MM.1S (cell line): ENCODE measurements around the gene TRIM52.
"Not testable (repeated sequence)": the region's sequence is repeated elsewhere in the genome, so short reads cannot be mapped to it uniquely, and the experiment has no call there.

Source experiments
- DNase-seq: peaks from one replicate; pipeline ENCODE4 v3.0.0-alpha.2; 2015
- H2AFZ ChIP-seq: fragments of 300-600 bp; sonication (generic); 2 replicates; pipeline ENCODE4 v1.6.0; 2016; ENCODE audit warnings: antibody characterized with exemption, low read length
- H3F3A ChIP-seq: fragments of 300-600 bp; sonication (generic); 2 replicates; pipeline ENCODE4 v1.6.1; 2016; ENCODE audit warnings: mild to moderate bottlenecking, antibody characterized with exemption, low read length, moderate library complexity, mixed read lengths; ENCODE audit not compliant: insufficient read depth
- H3K27ac ChIP-seq: fragments of 300-600 bp; sonication (generic); 2 replicates; pipeline ENCODE4 v1.5.1; 2016; ENCODE audit warnings: mild to moderate bottlenecking, low read length
- H3K27me3 ChIP-seq: fragments of 300-600 bp; sonication (generic); replicated peaks from 2 replicates; pipeline ENCODE4 v1.6.0; 2016; ENCODE audit warnings: low read length; ENCODE audit not compliant: insufficient read depth
- H3K36me3 ChIP-seq: fragments of 300-600 bp; sonication (generic); replicated peaks from 2 replicates; pipeline ENCODE4 v1.6.1; 2016; ENCODE audit warnings: mild to moderate bottlenecking, low read length, mixed read lengths; ENCODE audit not compliant: insufficient read depth
- H3K4me1 ChIP-seq: fragments of 300-600 bp; sonication (generic); 2 replicates; pipeline ENCODE4 v1.6.1; 2016; ENCODE audit warnings: low read length, mixed read lengths
- H3K4me2 ChIP-seq: fragments of 300-600 bp; sonication (generic); 2 replicates; pipeline ENCODE4 v1.6.0; 2016; ENCODE audit warnings: low read depth, low read length
- H3K4me3 ChIP-seq: fragments of 300-600 bp; sonication (generic); 2 replicates; pipeline ENCODE4 v1.5.1; 2016; ENCODE audit warnings: low read length, mixed read lengths
- H3K79me2 ChIP-seq: fragments of 300-600 bp; sonication (generic); 2 replicates; pipeline ENCODE4 v1.6.1; 2016; ENCODE audit warnings: mixed run types, low read length, mixed read lengths
- H3K9ac ChIP-seq: fragments of 300-600 bp; sonication (generic); 2 replicates; pipeline ENCODE4 v1.6.1; 2016; ENCODE audit warnings: low read length, mixed read lengths
- H3K9me2 ChIP-seq: fragments of 300-600 bp; sonication (generic); replicated peaks from 2 replicates; pipeline ENCODE4 v1.6.1; 2016; ENCODE audit warnings: mild to moderate bottlenecking, low read length, mixed read lengths; ENCODE audit not compliant: insufficient read depth
- H3K9me3 ChIP-seq: fragments of 300-600 bp; sonication (generic); replicated peaks from 2 replicates; pipeline ENCODE4 v1.6.1; 2016; ENCODE audit warnings: mild to moderate bottlenecking, low read length, mixed read lengths; ENCODE audit not compliant: insufficient read depth
- H4K20me1 ChIP-seq: fragments of 300-600 bp; sonication (generic); 2 replicates; pipeline ENCODE4 v1.6.1; 2016; ENCODE audit warnings: mild to moderate bottlenecking, low read length, moderate library complexity, mixed read lengths; ENCODE audit not compliant: insufficient read depth
- CTCF ChIP-seq: fragments of 300-600 bp; sonication (generic); IDR thresholded peaks from 2 replicates; pipeline ENCODE4 v1.5.1; 2016; ENCODE audit warnings: antibody characterized with exemption, low read length, mixed read lengths
- EZH2 ChIP-seq: fragments of 300-600 bp; sonication (generic); optimal IDR thresholded peaks from 2 replicates; pipeline ENCODE3; 2017; ENCODE audit warnings: low read depth, mild to moderate bottlenecking, antibody characterized with exemption, low read length, mixed read lengths
- EZH2phosphoT487 ChIP-seq: fragments of 300-600 bp; sonication (generic); IDR thresholded peaks from 2 replicates; pipeline ENCODE4 v1.6.1; 2018; ENCODE audit warnings: antibody characterized with exemption, low read length

Gene TRIM52

GRCh38 chr5:181271081-181271480 lies 10.1 kb upstream of the TRIM52 start:
- no peak overlapping the region for H3K9ac ChIP-seq
- H3K4me3 ChIP-seq = no peak overlapping the region
- TF ChIP-seq CTCF (no peak), EZH2phosphoT487 (no peak), EZH2 (no peak)
- no peaks in the 10 kb centered on the region for H3K4me1 ChIP-seq
- H4K20me1 ChIP-seq = no peaks in the 10 kb centered on the region
- H3K4me2 ChIP-seq = no peak overlapping the region
- no peak overlapping the region for H2AFZ ChIP-seq
- H3F3A ChIP-seq = no peaks in the 10 kb centered on the region
- H3K9me3 ChIP-seq = no peaks in the 10 kb centered on the region
- no peaks in the 10 kb centered on the region for H3K36me3 ChIP-seq
- H3K27ac ChIP-seq = no peak overlapping the region
- H3K9me2 ChIP-seq = no peaks in the 10 kb centered on the region
- H3K27me3 ChIP-seq = no peaks in the 10 kb centered on the region
- H3K79me2 ChIP-seq = no peaks in the 10 kb centered on the region
- no peak for DNase-seq

DNA sequence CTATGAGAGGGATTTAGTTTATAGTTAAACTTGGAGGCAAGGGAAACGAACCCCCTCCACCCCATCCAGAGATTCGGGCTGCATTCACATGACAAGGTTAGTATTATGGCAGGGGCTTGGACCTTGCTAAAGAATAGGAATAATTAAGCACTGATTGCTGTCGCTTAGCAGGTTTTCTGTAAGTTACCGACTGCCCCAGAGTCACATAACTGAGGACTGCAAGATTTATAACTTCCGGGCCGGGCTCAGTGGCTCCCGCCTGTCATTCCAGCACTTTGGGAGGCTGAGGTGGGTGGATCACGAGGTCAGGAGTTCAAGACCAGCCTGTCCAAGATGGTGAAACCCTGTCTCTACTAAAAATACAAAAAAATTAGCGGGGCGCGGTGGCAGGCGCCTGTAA lies 7.0 kb upstream of the TRIM52 start:
- H2AFZ ChIP-seq, H3K9me2 ChIP-seq, H3K9ac ChIP-seq, H3K79me2 ChIP-seq, H3K4me1 ChIP-seq, H3F3A ChIP-seq, H3K9me3 ChIP-seq, H3K4me3 ChIP-seq, H3K4me2 ChIP-seq, H3K27ac ChIP-seq, H3K36me3 ChIP-seq, DNase-seq, H4K20me1 ChIP-seq, H3K27me3 ChIP-seq: not testable (repeated sequence)

DNA sequence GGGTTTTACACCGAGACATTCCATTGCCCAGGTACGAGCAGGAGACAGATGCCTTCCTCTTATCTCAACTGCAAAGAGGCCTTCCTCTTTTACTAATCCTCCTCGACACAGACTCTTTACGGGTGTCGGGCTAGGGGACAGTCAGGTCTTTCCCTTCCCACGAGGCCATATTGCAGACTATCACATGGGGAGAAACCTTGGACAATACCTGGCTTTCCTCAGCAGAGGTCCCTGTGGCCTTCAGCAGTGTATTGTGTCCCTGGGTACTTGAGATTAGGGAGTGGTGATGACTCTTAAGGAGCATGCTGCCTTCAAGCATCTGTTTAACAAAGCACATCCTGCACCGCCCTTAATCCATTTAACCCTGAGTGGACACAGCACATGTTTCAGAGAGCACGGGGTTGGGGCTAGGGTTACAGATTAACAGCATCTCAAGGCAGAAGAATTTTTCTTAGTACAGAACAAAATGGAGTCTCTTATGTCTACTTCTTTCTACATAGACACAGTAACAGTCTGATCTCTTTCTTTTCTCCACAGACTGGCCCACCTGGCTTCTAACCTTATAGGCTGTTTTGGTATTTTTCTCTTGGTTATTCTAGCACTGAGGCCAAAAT lies 6.5 kb upstream of the TRIM52 start:
- not testable (repeated sequence) for H4K20me1 ChIP-seq, H3K4me2 ChIP-seq, H3K4me3 ChIP-seq, H3K79me2 ChIP-seq, DNase-seq, H2AFZ ChIP-seq, H3K9ac ChIP-seq, H3F3A ChIP-seq, H3K36me3 ChIP-seq, H3K4me1 ChIP-seq, H3K27me3 ChIP-seq, H3K27ac ChIP-seq, H3K9me3 ChIP-seq, H3K9me2 ChIP-seq

GRCh38 chr5:181265092-181265671 lies 4.2 kb upstream of the TRIM52 start:
- Histone ChIP-seq H3K9me3 (no peaks in the 10 kb centered on the region), H3K27me3 (no peaks in the 10 kb centered on the region), H3K4me1 (no peaks in the 10 kb centered on the region), H4K20me1 (no peaks in the 10 kb centered on the region), H3K79me2 (peaks cover 16% of the 10 kb centered on the region), H3K9ac (no peak overlapping the region), H3K27ac (no peak overlapping the region), H3K4me3 (no peak overlapping the region), H2AFZ (no peak overlapping the region), H3K36me3 (no peaks in the 10 kb centered on the region), H3K9me2 (no peaks in the 10 kb centered on the region), H3K4me2 (no peak overlapping the region), H3F3A (peaks cover 11% of the 10 kb centered on the region)
- TF ChIP-seq EZH2 = no peak
- TF ChIP-seq EZH2phosphoT487 = no peak
- no peak for TF ChIP-seq CTCF
- no peak for DNase-seq
